ENCODE measurements around the gene HCN4.

- TF ChIP-seq CTCF (IDR thresholded peaks at IDR 0.05) (no peak), POLR2AphosphoS5 (IDR thresholded peaks at IDR 0.05) (no peak), POLR2A (IDR thresholded peaks at IDR 0.05) (no peak), EP300 (IDR thresholded peaks at IDR 0.05) (no peak)
Measured at GRCh38 chr15:73362900-73363299, 5.9 kb downstream of the HCN4 start.
